HAP-1 (cell line): ENCODE data around the gene NOX3.

Experiments
- DNase-seq, 2 experiments: peaks; one replicate each; pipeline ENCODE4 v3.0.0-alpha.2; 2016 to 2020; ENCODE audit warnings: low spot score in 2 of 2
- H3K27me3 ChIP-seq: fragments of 250-450 bp; sonication (Bioruptor Pico); 2 replicates; pipeline ENCODE4 v1.5.1; 2020; ENCODE audit warnings: low read depth, mild to moderate bottlenecking, moderate library complexity
- H3K36me3 ChIP-seq: fragments of 250-450 bp; sonication (Bioruptor Pico); replicated peaks from 2 replicates; pipeline ENCODE4 v1.5.1; 2020; ENCODE audit warnings: mild to moderate bottlenecking
- H3K4me1 ChIP-seq: fragments of 250-450 bp; sonication (Bioruptor Pico); 2 replicates; pipeline ENCODE4 v1.5.1; 2020; ENCODE audit warnings: mild to moderate bottlenecking
- H3K4me3 ChIP-seq: fragments of 250-450 bp; sonication (Bioruptor Pico); 2 replicates; pipeline ENCODE4 v1.5.1; 2020; ENCODE audit warnings: mild to moderate bottlenecking, moderate library complexity
- H3K9me3 ChIP-seq: fragments of 250-450 bp; sonication (Bioruptor Pico); 2 replicates; pipeline ENCODE4 v1.5.1; 2020; ENCODE audit warnings: mild to moderate bottlenecking, moderate library complexity
- in situ Hi-C: fragments of 300-500 bp; cut with MboI; formaldehyde crosslinking; loops from 3 replicates; pipeline ENCODE4 v1.14.3; 2020; ENCODE audit warnings: low sequenced_read_pairs, inconsistent platforms, mixed read lengths

NOX3 gene

DNA sequence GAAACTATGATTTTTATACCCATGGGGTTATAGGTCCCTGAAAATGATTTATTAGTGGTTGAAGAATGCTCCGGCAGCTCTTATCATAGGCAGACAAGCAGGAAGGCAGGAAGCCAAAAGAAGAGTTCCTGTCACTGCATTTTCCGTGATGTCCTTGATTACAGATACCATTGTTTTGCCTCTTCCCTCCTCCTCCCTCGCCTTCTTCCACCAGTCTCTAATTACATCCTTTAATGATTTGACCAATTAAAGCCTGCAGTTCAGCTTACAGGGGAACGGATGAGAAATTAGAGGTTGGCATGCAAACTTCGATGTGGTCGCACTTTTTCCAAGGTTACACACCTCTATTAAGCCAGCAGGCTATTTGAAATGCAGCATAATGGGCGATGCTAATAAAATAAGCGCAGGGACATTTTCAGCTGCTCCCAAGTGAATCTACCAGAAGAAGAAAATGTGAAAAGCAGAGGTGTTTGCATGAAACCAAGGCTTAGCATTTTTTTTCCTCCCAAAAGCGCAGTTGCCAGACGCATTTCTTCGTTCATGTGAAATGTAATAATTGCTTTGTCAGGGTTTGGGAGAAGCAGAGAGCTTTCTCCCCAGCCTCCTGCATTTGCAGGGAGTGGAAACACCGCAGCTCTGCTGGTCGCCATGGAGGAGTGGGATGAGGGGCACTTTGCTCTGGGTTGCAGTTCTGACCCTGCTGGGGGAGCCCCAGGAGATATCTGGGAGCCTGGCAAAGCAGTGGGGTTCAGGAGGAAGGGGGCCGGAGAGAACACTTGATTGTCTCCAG lies 6.0 kb downstream of the NOX3 start:
- Histone ChIP-seq H3K4me1 (no peaks in the 10 kb centered on the region), H3K9me3 (no peaks in the 10 kb centered on the region), H3K36me3 (no peaks in the 10 kb centered on the region), H3K4me3 (no peak overlapping the region), H3K27me3 (no peaks in the 10 kb centered on the region)
- in situ Hi-C loops: no loop called here
- no peak for DNase-seq

- DNase-seq: no peak
- Histone ChIP-seq H3K27me3 (no peaks in the 10 kb centered on the region), H3K4me1 (no peaks in the 10 kb centered on the region), H3K4me3 (no peak overlapping the region), H3K9me3 (no peaks in the 10 kb centered on the region), H3K36me3 (no peaks in the 10 kb centered on the region)
- in situ Hi-C loops: no loop called here
Measured at GRCh38 chr6:155448668-155449449, 6.8 kb downstream of the NOX3 start.

- in situ Hi-C loops: no loop called here
- no peak for DNase-seq
- H3K9me3 ChIP-seq: no peaks in the 10 kb centered on the region
- H3K36me3 ChIP-seq: no peaks in the 10 kb centered on the region
- no peaks in the 10 kb centered on the region for H3K27me3 ChIP-seq
- H3K4me1 ChIP-seq: no peaks in the 10 kb centered on the region
- no peak overlapping the region for H3K4me3 ChIP-seq
Measured at GRCh38 chr6:155447949-155448348, 7.7 kb downstream of the NOX3 start.

DNA sequence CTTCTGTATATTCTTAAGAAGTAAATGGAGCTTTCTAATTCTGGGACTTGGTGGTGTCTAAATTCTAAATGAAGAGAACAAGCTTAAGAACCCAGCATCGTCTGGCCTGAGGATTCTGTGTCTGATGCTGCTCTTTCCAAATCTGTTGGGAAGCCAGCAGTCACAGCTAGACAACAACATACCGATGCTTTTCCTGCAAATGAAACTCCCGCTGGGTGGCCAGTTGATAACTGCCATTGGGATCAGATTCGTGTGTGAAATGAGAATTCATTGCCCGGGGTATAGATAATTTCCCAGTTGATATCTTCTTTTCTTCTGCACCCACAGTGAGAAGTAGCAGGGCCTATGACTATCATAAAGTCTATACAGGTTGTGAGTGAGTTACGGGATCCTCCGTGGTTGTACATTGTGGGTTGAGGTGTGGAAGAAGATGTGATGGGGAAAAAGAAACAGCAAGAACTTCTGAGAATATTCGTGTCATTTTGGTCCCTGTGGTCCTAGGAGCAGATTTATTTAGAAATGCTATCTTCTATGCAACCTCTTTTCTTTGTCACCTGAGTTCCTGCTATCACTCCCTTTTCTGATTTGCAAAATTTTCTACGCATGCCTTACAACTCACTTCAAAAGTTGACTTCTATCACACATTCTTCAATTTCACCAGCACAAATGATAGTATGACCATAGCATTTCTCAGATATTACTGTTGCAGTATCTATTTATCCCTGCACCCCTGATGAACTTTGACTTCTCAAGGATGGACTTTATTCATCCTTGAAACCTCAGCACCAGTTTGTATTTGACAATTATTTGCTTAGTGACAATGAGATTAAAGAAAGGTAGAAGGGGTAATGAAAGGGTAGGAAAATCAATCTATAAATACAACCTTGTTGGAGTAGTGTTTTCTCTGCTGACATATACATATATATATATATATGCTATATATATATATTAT lies 10.4 kb downstream of the NOX3 start:
- no peaks in the 10 kb centered on the region for H3K9me3 ChIP-seq
- in situ Hi-C loops: no loop called here
- H3K4me3 ChIP-seq: no peak overlapping the region
- no peaks in the 10 kb centered on the region for H3K4me1 ChIP-seq
- H3K36me3 ChIP-seq: no peaks in the 10 kb centered on the region
- DNase-seq: no peak
- no peaks in the 10 kb centered on the region for H3K27me3 ChIP-seq

DNA sequence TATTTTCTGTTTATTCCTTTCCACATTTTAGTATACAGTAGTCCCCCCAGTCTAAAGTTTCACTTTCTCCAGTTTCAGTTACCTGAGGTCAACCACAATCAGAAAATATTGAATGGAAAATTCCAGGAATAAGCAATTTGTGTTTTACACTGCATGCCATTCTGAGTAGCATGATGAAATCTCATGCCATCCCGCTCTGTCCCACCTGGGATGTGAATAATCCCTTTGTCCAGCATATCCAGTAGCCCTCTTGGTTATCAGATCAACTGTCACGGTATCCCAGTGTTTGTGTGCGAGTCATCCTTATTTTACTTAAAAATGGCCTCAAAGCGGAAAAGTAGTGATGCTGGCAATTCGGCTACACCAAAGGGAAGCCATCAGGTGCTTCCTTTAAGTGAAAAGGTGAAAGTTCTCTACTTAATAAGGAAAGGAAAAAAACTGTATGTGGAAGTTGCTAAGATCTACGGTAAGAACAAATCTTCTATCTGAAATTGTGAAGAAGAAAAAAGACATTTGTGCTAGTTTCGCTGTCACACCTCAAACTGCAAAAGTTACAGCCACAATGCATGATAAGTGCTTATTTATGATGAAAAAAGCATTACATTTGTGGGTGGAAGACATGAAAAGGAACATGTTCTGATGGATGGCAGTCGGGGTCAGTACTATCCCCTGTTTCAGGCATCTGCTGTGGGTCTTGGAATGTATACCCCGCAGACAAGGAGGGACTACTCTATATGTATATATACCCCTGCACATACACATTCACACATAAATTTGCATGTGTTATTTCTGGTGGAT lies 11.3 kb downstream of the NOX3 start:
- Histone ChIP-seq H3K27me3 (no peaks in the 10 kb centered on the region), H3K9me3 (no peaks in the 10 kb centered on the region), H3K36me3 (no peaks in the 10 kb centered on the region), H3K4me3 (no peak overlapping the region), H3K4me1 (no peaks in the 10 kb centered on the region)
- DNase-seq: no peak
- in situ Hi-C loops: no loop called here

GRCh38 chr6:155443168-155443567 lies 12.5 kb downstream of the NOX3 start:
- Histone ChIP-seq H3K36me3 (no peaks in the 10 kb centered on the region), H3K4me1 (no peaks in the 10 kb centered on the region), H3K4me3 (no peak overlapping the region), H3K9me3 (no peaks in the 10 kb centered on the region), H3K27me3 (no peaks in the 10 kb centered on the region)
- in situ Hi-C loops: no loop called here
- no peak for DNase-seq

GRCh38 chr6:155442562-155442961 lies 13.1 kb downstream of the NOX3 start:
- Histone ChIP-seq H3K27me3 (no peaks in the 10 kb centered on the region), H3K4me3 (no peak overlapping the region), H3K36me3 (no peaks in the 10 kb centered on the region), H3K4me1 (peaks cover 3% of the 10 kb centered on the region), H3K9me3 (no peaks in the 10 kb centered on the region)
- in situ Hi-C loops: no loop called here
- DNase-seq: no peak

DNA sequence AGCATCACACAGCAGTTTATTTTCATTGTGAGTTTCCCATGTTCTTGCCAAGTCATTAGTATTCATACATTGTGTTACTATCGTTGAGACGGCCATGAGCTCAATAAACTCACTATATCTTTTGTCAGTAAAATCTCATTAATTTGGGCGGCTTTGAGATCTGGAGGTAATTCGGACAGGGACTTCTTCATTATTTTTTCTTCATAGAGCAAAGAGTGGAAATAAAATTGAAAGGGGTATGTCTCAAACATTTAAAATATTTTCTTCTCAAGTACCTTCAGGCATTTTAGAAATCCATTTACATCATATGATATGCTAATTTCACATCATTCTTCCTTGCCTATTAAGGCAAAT lies 14.6 kb downstream of the NOX3 start:
- H3K4me1 ChIP-seq: peaks cover 4% of the 10 kb centered on the region
- in situ Hi-C loops: no loop called here
- no peaks in the 10 kb centered on the region for H3K9me3 ChIP-seq
- H3K4me3 ChIP-seq: no peak overlapping the region
- H3K36me3 ChIP-seq: no peaks in the 10 kb centered on the region
- H3K27me3 ChIP-seq: no peaks in the 10 kb centered on the region
- DNase-seq: no peak

DNA sequence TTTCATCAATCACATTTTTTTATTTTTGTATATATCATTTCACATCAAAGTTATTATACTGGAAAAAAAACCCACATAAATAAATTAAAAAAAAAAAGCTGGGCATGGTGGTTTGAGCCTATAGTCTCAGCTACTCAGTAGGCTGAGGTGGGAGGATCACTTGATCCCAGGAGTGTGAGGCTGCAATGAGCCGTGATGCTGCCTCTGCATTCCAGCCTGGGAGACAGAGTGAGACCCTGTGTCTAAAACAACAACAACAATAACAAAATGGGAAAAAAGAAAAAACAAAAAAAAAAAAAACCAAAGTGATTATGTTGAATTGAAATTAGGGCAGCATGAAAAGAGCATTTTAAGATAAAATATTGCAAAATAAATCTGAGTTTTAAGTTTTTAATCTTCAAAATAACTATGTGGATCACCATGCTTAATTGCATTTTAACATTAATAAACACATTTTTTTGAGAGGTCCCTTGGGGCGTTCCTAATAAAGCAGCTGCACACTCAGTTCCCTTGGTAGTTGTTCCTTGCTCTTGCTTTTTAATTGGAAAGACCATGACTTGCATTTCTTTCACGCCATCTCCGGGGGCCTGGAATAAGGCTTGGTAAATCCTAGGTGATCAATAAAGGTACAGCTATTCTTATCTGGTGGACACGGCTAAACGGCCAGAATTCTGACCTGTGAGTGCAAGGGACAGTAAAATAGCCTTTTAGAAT lies 15.1 kb downstream of the NOX3 start:
- H3K36me3 ChIP-seq: no peaks in the 10 kb centered on the region
- H3K4me1 ChIP-seq: peaks cover 4% of the 10 kb centered on the region
- H3K9me3 ChIP-seq: no peaks in the 10 kb centered on the region
- no peak overlapping the region for H3K4me3 ChIP-seq
- no peak for DNase-seq
- in situ Hi-C loops: no loop called here
- H3K27me3 ChIP-seq: no peaks in the 10 kb centered on the region

DNA sequence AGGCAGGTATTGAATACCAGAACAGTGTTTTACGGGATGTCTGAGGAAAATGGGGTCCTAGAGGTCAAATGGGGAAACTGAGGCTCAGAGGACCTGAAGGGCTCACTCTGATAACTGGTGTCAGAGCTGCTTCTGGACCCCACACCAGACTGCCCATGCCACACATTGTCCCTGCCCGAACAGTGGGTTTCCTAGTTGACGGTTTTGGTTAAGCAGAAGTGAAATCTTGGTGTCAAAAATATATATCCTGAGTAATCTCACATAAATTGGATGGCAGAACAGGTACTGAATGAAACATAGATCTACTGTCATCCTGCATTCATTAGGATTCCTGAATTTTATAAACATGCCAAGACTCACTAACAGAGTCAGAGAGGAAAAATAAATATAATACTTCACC lies 16.3 kb downstream of the NOX3 start:
- no peak for DNase-seq
- H3K27me3 ChIP-seq: no peaks in the 10 kb centered on the region
- H3K36me3 ChIP-seq: no peaks in the 10 kb centered on the region
- H3K9me3 ChIP-seq: no peaks in the 10 kb centered on the region
- H3K4me3 ChIP-seq: no peak overlapping the region
- in situ Hi-C loops: no loop called here
- H3K4me1 ChIP-seq: peaks cover 4% of the 10 kb centered on the region

DNA sequence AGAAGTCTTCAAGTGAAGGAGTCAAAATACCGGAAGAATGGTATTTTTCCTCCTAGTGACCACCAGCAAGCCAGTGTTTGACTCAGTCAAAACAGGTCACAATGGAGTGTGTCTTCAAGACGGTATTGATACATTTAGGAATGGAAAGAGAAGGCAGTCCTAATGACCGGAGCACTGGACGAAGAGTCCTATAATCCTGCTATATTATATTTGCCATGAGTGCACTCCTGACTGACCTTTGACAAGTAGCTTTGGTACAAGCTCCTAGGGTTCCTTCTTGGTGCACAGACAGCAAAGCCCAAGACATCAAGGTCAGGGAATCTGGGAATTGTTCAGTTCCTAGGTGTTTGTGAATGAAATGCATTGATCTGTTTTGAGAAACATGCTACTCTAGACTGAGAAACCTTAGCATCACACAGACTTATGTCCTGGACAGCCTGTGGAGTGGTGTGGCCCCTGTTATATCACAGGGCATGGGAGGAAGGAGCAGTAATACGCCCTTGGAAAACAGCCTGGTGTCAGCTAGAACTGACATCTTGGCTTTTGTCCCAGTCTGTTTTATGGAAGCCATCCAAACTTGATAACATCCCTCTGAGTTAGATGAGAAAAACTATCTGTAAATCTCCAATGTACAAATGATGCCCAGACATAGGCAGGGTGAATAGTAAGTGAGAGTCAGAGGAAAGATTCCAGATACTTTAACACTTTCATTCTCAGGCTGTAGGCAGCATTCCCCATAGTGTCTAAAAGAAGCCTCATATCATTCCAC lies 18.5 kb downstream of the NOX3 start:
- in situ Hi-C loops: no loop called here
- Histone ChIP-seq H3K36me3 (no peaks in the 10 kb centered on the region), H3K27me3 (no peaks in the 10 kb centered on the region), H3K4me1 (peaks cover 4% of the 10 kb centered on the region), H3K9me3 (no peaks in the 10 kb centered on the region), H3K4me3 (no peak overlapping the region)
- no peak for DNase-seq

GRCh38 chr6:155434829-155435423 lies 20.7 kb downstream of the NOX3 start:
- no peaks in the 10 kb centered on the region for H3K9me3 ChIP-seq
- H3K4me3 ChIP-seq: no peak overlapping the region
- in situ Hi-C loops: no loop called here
- H3K4me1 ChIP-seq: peaks cover 4% of the 10 kb centered on the region
- H3K27me3 ChIP-seq: no peaks in the 10 kb centered on the region
- no peaks in the 10 kb centered on the region for H3K36me3 ChIP-seq
- no peak for DNase-seq
